ENCODE measurements around the gene OS9.
"Not testable (repeated sequence)": the region's sequence is repeated elsewhere in the genome, so short reads cannot be mapped to it uniquely, and the experiment has no call there.

Gene OS9

DNA sequence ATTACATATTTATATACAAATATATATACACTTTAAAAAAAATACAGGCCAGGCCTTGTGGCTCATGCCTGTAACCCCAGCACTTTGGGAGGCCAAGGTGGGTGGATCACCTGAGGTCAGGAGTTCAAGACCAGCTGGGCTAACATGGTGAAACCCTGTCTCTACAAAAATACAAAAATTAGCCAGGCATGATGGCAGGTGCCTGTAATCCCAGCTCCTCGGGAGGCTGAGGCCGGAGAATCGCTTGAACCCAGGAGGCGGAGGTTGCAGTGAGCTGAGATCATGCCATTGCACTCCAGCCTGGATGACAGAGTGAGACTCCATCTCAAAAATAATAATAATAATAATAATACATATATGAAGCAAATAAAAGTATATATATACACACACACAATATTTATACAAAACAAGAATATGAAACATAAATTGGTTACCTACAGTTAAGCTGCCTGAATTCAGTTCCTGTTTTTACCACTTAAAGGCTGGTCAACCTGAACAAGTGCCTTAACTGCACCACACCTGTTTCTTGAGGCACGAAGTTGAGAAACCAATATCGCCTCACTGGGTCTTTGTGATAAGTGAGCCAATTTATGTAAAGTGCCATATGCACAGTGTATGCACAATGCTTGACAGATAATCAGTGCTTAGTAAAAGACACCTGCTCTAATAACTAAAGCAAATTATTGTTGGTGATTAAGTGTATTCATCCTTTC is 21.3 kb downstream of the OS9 start:
- 96 to 97% methylated on average over 6 of the region's 6 CpGs for WGBS, 2 experiments
- not testable (repeated sequence) for H3K9me3 ChIP-seq (ENCODE audit: control insufficient read depth, low read length); H3K27me3 ChIP-seq (ENCODE audit: control insufficient read depth, insufficient read depth, low read length, poor library complexity, severe bottlenecking); H3K27ac ChIP-seq (ENCODE audit: insufficient read depth, low read depth, low read length, poor library complexity, severe bottlenecking); H3K4me1 ChIP-seq (ENCODE audit: control insufficient read depth, insufficient read depth, low read length); H3K4me3 ChIP-seq (ENCODE audit: insufficient read depth, low read depth, low read length)
- peaks cover 16% of the 10 kb centered on the region for H3K36me3 ChIP-seq (ENCODE audit: control insufficient read depth, insufficient read depth, low read length)

- H3K36me3 ChIP-seq (ENCODE audit: control insufficient read depth, insufficient read depth, low read length), result peaks cover 16% of the 10 kb centered on the region
- 94 to 95% methylated on average over 12 of the region's 12 CpGs for WGBS, 2 experiments
- no peaks in the 10 kb centered on the region for H3K4me1 ChIP-seq (ENCODE audit: control insufficient read depth, insufficient read depth, low read length)
- H3K4me3 ChIP-seq (ENCODE audit: insufficient read depth, low read depth, low read length), result no peak overlapping the region
- no peaks in the 10 kb centered on the region for H3K9me3 ChIP-seq (ENCODE audit: control insufficient read depth, low read length)
- no peak overlapping the region for H3K27ac ChIP-seq (ENCODE audit: insufficient read depth, low read depth, low read length, poor library complexity, severe bottlenecking)
- H3K27me3 ChIP-seq (ENCODE audit: control insufficient read depth, insufficient read depth, low read length, poor library complexity, severe bottlenecking), result no peaks in the 10 kb centered on the region
Measured at GRCh38 chr12:57715786-57716185, 21.9 kb downstream of the OS9 start.

GRCh38 chr12:57716305-57716704 is 22.4 kb downstream of the OS9 start:
- no peak overlapping the region for H3K27ac ChIP-seq (ENCODE audit: insufficient read depth, low read depth, low read length, poor library complexity, severe bottlenecking)
- H3K27me3 ChIP-seq (ENCODE audit: control insufficient read depth, insufficient read depth, low read length, poor library complexity, severe bottlenecking), result no peaks in the 10 kb centered on the region
- peaks cover 16% of the 10 kb centered on the region for H3K36me3 ChIP-seq (ENCODE audit: control insufficient read depth, insufficient read depth, low read length)
- H3K9me3 ChIP-seq (ENCODE audit: control insufficient read depth, low read length), result no peaks in the 10 kb centered on the region
- H3K4me3 ChIP-seq (ENCODE audit: insufficient read depth, low read depth, low read length), result no peak overlapping the region
- H3K4me1 ChIP-seq (ENCODE audit: control insufficient read depth, insufficient read depth, low read length), result no peaks in the 10 kb centered on the region
- WGBS, 2 experiments, result 94% methylated on average over 4 of the region's 4 CpGs

DNA sequence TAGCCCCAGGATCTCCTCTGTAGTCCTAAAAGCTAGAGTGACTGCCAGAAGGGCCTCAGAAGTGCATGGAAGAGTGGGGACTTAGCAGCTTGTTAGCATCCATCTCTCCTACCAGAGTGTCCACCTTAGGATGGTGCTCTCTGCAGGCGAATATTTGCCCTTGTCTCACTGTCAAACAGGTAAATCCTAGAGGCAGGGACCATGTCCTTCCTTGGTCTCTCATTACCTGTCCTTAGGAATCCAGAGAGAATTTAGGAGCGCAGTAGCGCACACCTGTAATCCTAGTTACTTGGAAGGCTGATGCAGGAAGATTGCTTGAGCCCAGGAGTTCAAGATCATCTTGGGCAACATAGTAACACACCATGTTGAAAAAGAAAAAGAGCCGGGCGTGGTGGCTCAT is 23.2 kb downstream of the OS9 start:
- H3K36me3 ChIP-seq (ENCODE audit: control insufficient read depth, insufficient read depth, low read length), result peaks cover 16% of the 10 kb centered on the region
- no peak overlapping the region for H3K27ac ChIP-seq (ENCODE audit: insufficient read depth, low read depth, low read length, poor library complexity, severe bottlenecking)
- WGBS, 2 experiments, result 91 to 95% methylated on average over 5 of the region's 5 CpGs
- no peak overlapping the region for H3K4me3 ChIP-seq (ENCODE audit: insufficient read depth, low read depth, low read length)
- no peaks in the 10 kb centered on the region for H3K9me3 ChIP-seq (ENCODE audit: control insufficient read depth, low read length)
- no peaks in the 10 kb centered on the region for H3K4me1 ChIP-seq (ENCODE audit: control insufficient read depth, insufficient read depth, low read length)
- no peaks in the 10 kb centered on the region for H3K27me3 ChIP-seq (ENCODE audit: control insufficient read depth, insufficient read depth, low read length, poor library complexity, severe bottlenecking)

- no peaks in the 10 kb centered on the region for H3K27me3 ChIP-seq (ENCODE audit: control insufficient read depth, insufficient read depth, low read length, poor library complexity, severe bottlenecking)
- H3K27ac ChIP-seq (ENCODE audit: insufficient read depth, low read depth, low read length, poor library complexity, severe bottlenecking), result no peak overlapping the region
- no peaks in the 10 kb centered on the region for H3K9me3 ChIP-seq (ENCODE audit: control insufficient read depth, low read length)
- H3K4me3 ChIP-seq (ENCODE audit: insufficient read depth, low read depth, low read length), result no peak overlapping the region
- WGBS, 2 experiments, result 94 to 96% methylated on average over 22 of the region's 22 CpGs
- H3K36me3 ChIP-seq (ENCODE audit: control insufficient read depth, insufficient read depth, low read length), result peaks cover 16% of the 10 kb centered on the region
- H3K4me1 ChIP-seq (ENCODE audit: control insufficient read depth, insufficient read depth, low read length), result no peaks in the 10 kb centered on the region
Measured at GRCh38 chr12:57717846-57718640, 24.1 kb downstream of the OS9 start.

DNA sequence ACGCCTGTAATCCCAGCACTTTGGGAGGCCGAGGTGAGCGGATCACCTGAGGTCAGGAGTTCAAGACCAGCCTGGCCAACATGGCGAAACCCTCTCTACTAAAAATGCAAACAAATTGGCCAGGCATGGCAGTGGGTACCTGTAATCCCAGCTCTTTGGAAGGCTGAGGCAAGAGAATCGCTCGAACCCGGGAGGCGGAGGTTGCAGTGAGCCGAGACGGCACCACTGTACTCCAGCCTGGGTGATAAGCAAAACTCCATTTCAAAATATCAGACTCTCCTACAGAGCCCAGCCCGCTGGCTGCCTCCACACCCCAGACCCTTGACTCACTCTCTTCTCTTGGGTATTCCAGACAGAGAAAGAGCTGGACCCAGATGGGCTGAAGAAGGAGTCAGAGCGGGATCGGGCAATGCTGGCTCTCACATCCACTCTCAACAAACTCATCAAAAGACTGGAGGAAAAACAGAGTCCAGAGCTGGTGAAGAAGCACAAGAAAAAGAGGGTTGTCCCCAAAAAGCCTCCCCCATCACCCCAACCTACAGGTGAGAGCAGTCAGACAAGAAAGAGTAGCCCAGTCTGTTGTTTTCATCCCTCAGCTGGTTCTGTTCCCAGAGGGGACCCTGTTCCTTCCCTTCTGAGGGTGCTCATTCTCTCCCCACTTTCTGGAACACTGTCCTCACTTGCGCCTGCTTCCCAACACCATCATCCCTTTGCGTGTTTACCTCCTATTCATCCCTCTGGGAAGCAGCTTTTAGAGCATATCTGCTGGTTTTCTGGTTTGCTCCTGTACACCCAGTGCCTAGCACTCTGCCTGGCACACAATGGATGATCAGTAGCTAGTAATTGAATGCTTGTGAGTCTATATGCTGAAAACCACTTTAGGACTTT is 25.0 kb downstream of the OS9 start:
- Histone ChIP-seq H3K27ac (ENCODE audit: insufficient read depth, low read depth, low read length, poor library complexity, severe bottlenecking) (no peak overlapping the region), H3K4me3 (ENCODE audit: insufficient read depth, low read depth, low read length) (no peak overlapping the region), H3K9me3 (ENCODE audit: control insufficient read depth, low read length) (no peaks in the 10 kb centered on the region), H3K27me3 (ENCODE audit: control insufficient read depth, insufficient read depth, low read length, poor library complexity, severe bottlenecking) (peaks cover 8% of the 10 kb centered on the region), H3K36me3 (ENCODE audit: control insufficient read depth, insufficient read depth, low read length) (peaks cover 16% of the 10 kb centered on the region), H3K4me1 (ENCODE audit: control insufficient read depth, insufficient read depth, low read length) (no peaks in the 10 kb centered on the region)
- 92 to 94% methylated on average over 15 of the region's 15 CpGs for WGBS, 2 experiments

DNA sequence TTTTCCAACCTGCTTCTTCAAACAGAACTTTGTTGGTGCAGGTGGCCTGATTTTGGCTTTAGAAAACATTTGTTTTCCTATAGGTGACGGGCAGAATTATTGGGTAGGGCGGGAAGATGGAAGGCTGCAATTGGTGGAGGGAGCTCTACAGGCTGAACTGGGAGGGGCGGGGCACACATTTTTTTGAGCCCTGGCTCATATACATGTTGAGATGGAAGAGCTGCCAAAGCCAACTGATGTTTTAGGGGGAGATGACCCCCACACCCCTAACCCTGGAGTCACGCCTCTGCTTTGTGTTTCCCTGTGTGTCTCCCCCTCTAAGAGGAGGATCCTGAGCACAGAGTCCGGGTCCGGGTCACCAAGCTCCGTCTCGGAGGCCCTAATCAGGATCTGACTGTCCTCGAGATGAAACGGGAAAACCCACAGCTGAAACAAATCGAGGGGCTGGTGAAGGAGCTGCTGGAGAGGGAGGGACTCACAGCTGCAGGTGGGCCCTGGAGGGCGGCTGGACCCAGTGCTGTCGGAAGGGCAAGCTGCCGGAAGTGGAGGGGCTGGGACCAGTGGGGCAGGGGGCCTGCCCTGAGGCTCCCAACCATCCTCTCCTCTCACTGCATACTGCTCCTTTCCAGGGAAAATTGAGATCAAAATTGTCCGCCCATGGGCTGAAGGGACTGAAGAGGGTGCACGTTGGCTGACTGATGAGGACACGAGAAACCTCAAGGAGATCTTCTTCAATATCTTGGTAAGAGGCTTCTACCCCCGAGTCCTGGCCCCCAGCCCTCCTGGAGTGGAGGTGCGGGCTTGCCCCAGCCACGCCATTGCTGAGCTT is 26.1 kb downstream of the OS9 start:
- H3K36me3 ChIP-seq (ENCODE audit: control insufficient read depth, insufficient read depth, low read length), result peaks cover 16% of the 10 kb centered on the region
- H3K4me1 ChIP-seq (ENCODE audit: control insufficient read depth, insufficient read depth, low read length), result no peaks in the 10 kb centered on the region
- H3K9me3 ChIP-seq (ENCODE audit: control insufficient read depth, low read length), result no peaks in the 10 kb centered on the region
- H3K27ac ChIP-seq (ENCODE audit: insufficient read depth, low read depth, low read length, poor library complexity, severe bottlenecking), result no peak overlapping the region
- peaks cover 19% of the 10 kb centered on the region for H3K27me3 ChIP-seq (ENCODE audit: control insufficient read depth, insufficient read depth, low read length, poor library complexity, severe bottlenecking)
- WGBS, 2 experiments, result 94% methylated on average over 20 of the region's 20 CpGs
- no peak overlapping the region for H3K4me3 ChIP-seq (ENCODE audit: insufficient read depth, low read depth, low read length)

- peaks cover 27% of the 10 kb centered on the region for H3K27me3 ChIP-seq (ENCODE audit: control insufficient read depth, insufficient read depth, low read length, poor library complexity, severe bottlenecking)
- H3K4me1 ChIP-seq (ENCODE audit: control insufficient read depth, insufficient read depth, low read length), result no peaks in the 10 kb centered on the region
- H3K27ac ChIP-seq (ENCODE audit: insufficient read depth, low read depth, low read length, poor library complexity, severe bottlenecking), result no peak overlapping the region
- no peaks in the 10 kb centered on the region for H3K9me3 ChIP-seq (ENCODE audit: control insufficient read depth, low read length)
- WGBS, 2 experiments, result 90 to 93% methylated on average over 11 of the region's 11 CpGs
- H3K4me3 ChIP-seq (ENCODE audit: insufficient read depth, low read depth, low read length), result no peak overlapping the region
- peaks cover 16% of the 10 kb centered on the region for H3K36me3 ChIP-seq (ENCODE audit: control insufficient read depth, insufficient read depth, low read length)
Measured at GRCh38 chr12:57720606-57721595, 27.0 kb downstream of the OS9 start.
